H9 (cell line): ENCODE data around the gene MGST1. TPM values are rescaled to one million over a fixed set of nuclear protein-coding genes. Genes with fewer than 3 reads are reported as not detected.

Source experiments
- DNase-seq: peaks from one replicate; pipeline ENCODE4 v3.0.0-alpha.2; 2017
- H2AFZ ChIP-seq: one replicate; pipeline ENCODE4 v1.6.1; 2013; ENCODE audit warnings: mild to moderate bottlenecking, low read length, control low read depth, moderate library complexity
- H2AK5ac ChIP-seq: 2 replicates; pipeline ENCODE4 v1.6.1; 2013; ENCODE audit warnings: low read length, control low read depth, mixed read lengths; ENCODE audit not compliant: insufficient read length
- H2BK120ac ChIP-seq: one replicate; pipeline ENCODE4 v1.6.1; 2013; ENCODE audit warnings: low read depth, mild to moderate bottlenecking, low read length, control low read depth, inconsistent platforms; ENCODE audit not compliant: poor library complexity, severe bottlenecking
- H2BK12ac ChIP-seq: 2 replicates; pipeline ENCODE4 v1.6.1; 2013; ENCODE audit warnings: low read length, control low read depth, mixed read lengths, low read depth; ENCODE audit not compliant: insufficient read length
- H2BK15ac ChIP-seq: 2 replicates; pipeline ENCODE4 v1.6.1; 2013; ENCODE audit warnings: low read depth, low read length, control low read depth
- H2BK20ac ChIP-seq: one replicate; pipeline ENCODE4 v1.6.1; 2013; ENCODE audit warnings: low read depth, mild to moderate bottlenecking, low read length, control low read depth, inconsistent platforms; ENCODE audit not compliant: poor library complexity, severe bottlenecking
- H2BK5ac ChIP-seq: 2 replicates; pipeline ENCODE4 v1.6.1; 2013; ENCODE audit warnings: low read length, control low read depth, mixed read lengths; ENCODE audit not compliant: insufficient read length
- H3K14ac ChIP-seq: 2 replicates; pipeline ENCODE4 v1.6.1; 2013; ENCODE audit warnings: low read length, control low read depth; ENCODE audit not compliant: insufficient read depth
- H3K18ac ChIP-seq: 2 replicates; pipeline ENCODE4 v1.6.1; 2013; ENCODE audit warnings: low read depth, mild to moderate bottlenecking, mixed read lengths, low read length, control low read depth; ENCODE audit not compliant: insufficient read length
- H3K23ac ChIP-seq: 2 replicates; pipeline ENCODE4 v1.6.1; 2013; ENCODE audit warnings: low read length, control low read depth, mixed read lengths, low read depth; ENCODE audit not compliant: insufficient read length
- H3K23me2 ChIP-seq: 2 replicates; pipeline ENCODE4 v1.6.1; 2013; ENCODE audit warnings: low read depth, mild to moderate bottlenecking, mixed read lengths, low read length, control low read depth; ENCODE audit not compliant: insufficient read length, poor library complexity, severe bottlenecking
- H3K27ac ChIP-seq: 2 replicates; pipeline ENCODE4 v1.5.1; 2013; ENCODE audit warnings: low read length, control low read depth, mixed read lengths, low read depth; ENCODE audit not compliant: insufficient read length
- H3K27me3 ChIP-seq: 2 replicates; pipeline ENCODE4 v1.6.1; 2013; ENCODE audit warnings: low read length, control low read depth, inconsistent platforms; ENCODE audit not compliant: insufficient read depth
- H3K4ac ChIP-seq: 2 replicates; pipeline ENCODE4 v1.6.1; 2013; ENCODE audit warnings: low read depth, mild to moderate bottlenecking, control low read depth, inconsistent platforms, low read length, moderate library complexity
- H3K4me1 ChIP-seq: 2 replicates; pipeline ENCODE4 v1.6.1; 2013; ENCODE audit warnings: low read length, control low read depth, inconsistent platforms; ENCODE audit not compliant: insufficient read depth
- H3K4me2 ChIP-seq: 2 replicates; pipeline ENCODE4 v1.6.1; 2013; ENCODE audit warnings: low read length, control low read depth, mixed read lengths; ENCODE audit not compliant: insufficient read length, insufficient read depth
- H3K56ac ChIP-seq: 2 replicates; pipeline ENCODE4 v1.6.1; 2013; ENCODE audit warnings: low read depth, mild to moderate bottlenecking, mixed read lengths, low read length, control low read depth; ENCODE audit not compliant: insufficient read length
- H3K79me1 ChIP-seq: 2 replicates; pipeline ENCODE4 v1.6.1; 2013; ENCODE audit warnings: low read depth, mild to moderate bottlenecking, moderate library complexity, low read length, control low read depth, inconsistent platforms; ENCODE audit not compliant: insufficient read depth, poor library complexity, severe bottlenecking
- H3K79me2 ChIP-seq: 2 replicates; pipeline ENCODE4 v1.6.1; 2013; ENCODE audit warnings: low read length, control low read depth, inconsistent platforms; ENCODE audit not compliant: insufficient read depth
- H3K9ac ChIP-seq: 2 replicates; pipeline ENCODE4 v1.6.1; 2013; ENCODE audit warnings: low read length, control low read depth, mixed read lengths; ENCODE audit not compliant: insufficient read length; ENCODE audit errors: extremely low read depth
- H3K9me3 ChIP-seq: one replicate; pipeline ENCODE4 v1.6.1; 2013; ENCODE audit warnings: low read depth, low read length, inconsistent platforms; ENCODE audit not compliant: control insufficient read depth
- H3T11ph ChIP-seq: one replicate; pipeline ENCODE4 v1.6.1; 2013; ENCODE audit warnings: mild to moderate bottlenecking, low read length, control low read depth, inconsistent platforms
- H4K20me1 ChIP-seq: one replicate; pipeline ENCODE4 v1.6.1; 2013; ENCODE audit not compliant: control insufficient read depth, insufficient read length, insufficient read depth
- H4K5ac ChIP-seq: 2 replicates; pipeline ENCODE4 v1.6.1; 2013; ENCODE audit warnings: low read depth, mild to moderate bottlenecking, mixed read lengths, low read length, control low read depth; ENCODE audit not compliant: insufficient read length
- H4K8ac ChIP-seq: replicated peaks from 2 replicates; pipeline ENCODE4 v1.6.1; 2013; ENCODE audit warnings: low read length, control low read depth, mixed read lengths, low read depth; ENCODE audit not compliant: insufficient read length
- H4K91ac ChIP-seq: 2 replicates; pipeline ENCODE4 v1.6.1; 2013; ENCODE audit warnings: low read depth, mild to moderate bottlenecking, moderate library complexity, mixed read lengths, low read length, control low read depth; ENCODE audit not compliant: insufficient read length
- H3K27ac Mint-ChIP-seq, 3 experiments: 2 replicates in 2 of 3; 3 replicates in 1 of 3; pipeline ENCODE4 v1.8.0; 2020 to 2021; ENCODE audit warnings: mixed read lengths in 3 of 3, mild to moderate bottlenecking in 1 of 3, moderate library complexity in 1 of 3
- H3K27me3 Mint-ChIP-seq: 2 replicates; pipeline ENCODE4 v1.8.0; 2021; ENCODE audit warnings: low read depth, mild to moderate bottlenecking, moderate library complexity, mixed read lengths
- H3K36me3 Mint-ChIP-seq, 3 experiments: 2 replicates in 2 of 3; 3 replicates in 1 of 3; pipeline ENCODE4 v1.8.0; 2020 to 2021; ENCODE audit warnings: low read depth in 3 of 3, mixed read lengths in 3 of 3; ENCODE audit not compliant: insufficient read depth in 1 of 3
- H3K4me1 Mint-ChIP-seq, 2 experiments: 2 replicates each; pipeline ENCODE4 v1.8.0; 2020; ENCODE audit warnings: mixed read lengths in 2 of 2
- H3K4me3 Mint-ChIP-seq, 2 experiments: 2 replicates in 1 of 2; 3 replicates in 1 of 2; pipeline ENCODE4 v1.8.0; 2020 to 2021; ENCODE audit warnings: mild to moderate bottlenecking in 2 of 2, mixed read lengths in 2 of 2, moderate library complexity in 1 of 2
- H3K9me3 Mint-ChIP-seq, 2 experiments: 2 replicates in 1 of 2; 3 replicates in 1 of 2; pipeline ENCODE4 v1.8.0; 2020; ENCODE audit warnings: mild to moderate bottlenecking in 2 of 2, mixed read lengths in 2 of 2, moderate library complexity in 1 of 2
- CTCF ChIP-seq: fragments of 200-600 bp; sonication (generic); conservative IDR thresholded peaks from 3 replicates; pipeline ENCODE4 v1.8.0; 2021; ENCODE audit warnings: antibody characterized with exemption, mild to moderate bottlenecking
- WGBS: extraction: QIAGEN DNeasy Blood & Tissue Kit; methylation state at CpG from one replicate; pipeline ENCODE4 v1.1.7; 2013; ENCODE audit warnings: missing lambda C conversion rate, low lambda C conversion rate, mixed read lengths; ENCODE audit not compliant: insufficient read length; ENCODE audit errors: extremely low coverage; 5-methylcytosine and 5-hydroxymethylcytosine counted together
- total RNA-seq: library from RNA; stranded (reverse); gene quantifications from 2 replicates; pipeline ENCODE4 v1.2.1, GENCODE V29; 2021

The MGST1 gene
- total RNA-seq, 1 experiment from 2014 or later, result 235 TPM

- Histone ChIP-seq H3K79me1 (no peaks in the 10 kb centered on the region), H2BK12ac (no peak overlapping the region), H3K18ac (no peak overlapping the region), H3K4me1 (no peaks in the 10 kb centered on the region), H3K9ac (no peak overlapping the region), H3K56ac (no peak overlapping the region), H2AFZ (no peak overlapping the region), H3K4ac (no peak overlapping the region), H2BK15ac (no peak overlapping the region), H2AK5ac (no peak overlapping the region), H3K14ac (no peak overlapping the region), H3T11ph (no peak overlapping the region), H2BK120ac (no peak overlapping the region), H4K8ac (no peak overlapping the region), H3K9me3 (no peaks in the 10 kb centered on the region), H3K23ac (no peak overlapping the region), H4K20me1 (no peaks in the 10 kb centered on the region), H4K91ac (no peak overlapping the region), H2BK5ac (no peak overlapping the region), H2BK20ac (no peak overlapping the region), H3K27ac (no peak overlapping the region), H3K27me3 (no peaks in the 10 kb centered on the region), H3K79me2 (no peaks in the 10 kb centered on the region), H3K23me2 (no peaks in the 10 kb centered on the region), H4K5ac (no peak overlapping the region), H3K4me2 (no peak overlapping the region)
- TF ChIP-seq CTCF, result no peak
- Mint-ChIP-seq H3K9me3 (peaks cover 4 to 8% of the 10 kb centered on the region in 2 experiments; a peak in 4 of 5 replicates), H3K36me3 (no peaks in the 10 kb centered on the region; a peak in 1 of 7 replicates), H3K4me1 (peaks cover 4 to 6% of the 10 kb centered on the region in 2 experiments; a peak in 2 of 4 replicates), H3K27ac (peak overlapping the region in 1 of 3 experiments; percentile 71; a peak in 1 of 7 replicates), H3K27me3 (no peaks in the 10 kb centered on the region), H3K4me3 (no peak overlapping the region)
- DNase-seq, result no peak
- no CpG with 5 or more reads among the region's 3 CpGs for WGBS
Measured at GRCh38 chr12:16325426-16325825, 22.0 kb upstream of the MGST1 start.
